ENCODE measurements around the gene AKAP14.
"Not testable (repeated sequence)": the region's sequence is repeated elsewhere in the genome, so short reads cannot be mapped to it uniquely, and the experiment has no call there.

Gene AKAP14

GRCh38 chrX:119954374-119954773 is 58.7 kb downstream of the AKAP14 start:
- TF ChIP-seq CTCF (IDR thresholded peaks at IDR 0.05; ENCODE audit: low read depth, low read length, missing control alignments), result no peak
- no peak overlapping the region for H3K4me3 ChIP-seq (replicated peaks; ENCODE audit: low read depth, low read length)
- DNase-seq (ENCODE audit: extremely low read depth, low read depth), result no peak

- DNase-seq (ENCODE audit: extremely low read depth, low read depth); H3K4me3 ChIP-seq (replicated peaks; ENCODE audit: low read depth, low read length): not testable (repeated sequence)
Observed at GRCh38 chrX:119955807-119956570, 60.3 kb downstream of the AKAP14 start.

GRCh38 chrX:119960625-119961024 is 64.9 kb downstream of the AKAP14 start:
- no peak overlapping the region for H3K4me3 ChIP-seq (replicated peaks; ENCODE audit: low read depth, low read length)
- TF ChIP-seq CTCF (IDR thresholded peaks at IDR 0.05; ENCODE audit: low read depth, low read length, missing control alignments), result no peak
- DNase-seq (ENCODE audit: extremely low read depth, low read depth), result no peak

- DNase-seq (ENCODE audit: extremely low read depth, low read depth); H3K4me3 ChIP-seq (replicated peaks; ENCODE audit: low read depth, low read length): not testable (repeated sequence)
Observed at GRCh38 chrX:119966837-119967236, 71.1 kb downstream of the AKAP14 start.
